HCT116 (cell line): ENCODE results near the gene ADARB2. TPM values are rescaled to one million over a fixed set of nuclear protein-coding genes. Genes with fewer than 3 reads are reported as not detected.

Experiments
- ATAC-seq: fragments of 200-7000 bp; cut with Tn5 transposase; 2 replicates; pipeline ENCODE4 v1.9.1; 2020; ENCODE audit warnings: mild to moderate bottlenecking, moderate library complexity
- BruUV-seq: library from RNA; stranded (reverse); fragments of 400-500 nt; replicated peaks from 2 replicates; lab custom pipeline; 2021; lab: Mats Ljungman, UMichigan
- CTCF ChIA-PET: fragments of 300-600 bp; sonication (Branson Sonifier 250); formaldehyde crosslinking; loops from one replicate; lab custom pipeline; 2021; ENCODE audit warnings: antibody characterized with exemption; lab: Charles Lee
- POLR2A ChIA-PET: fragments of 300-600, 350-600 bp; sonication (Branson Sonifier 250); formaldehyde crosslinking; loops from one replicate; lab custom pipeline; 2021; ENCODE audit warnings: antibody characterized with exemption; lab: Charles Lee
- RAD21 ChIA-PET, 2 experiments: fragments of 300-600 bp; sonication (Branson Sonifier 250); formaldehyde crosslinking; loops; one replicate each; lab custom pipeline; 2023; ENCODE audit warnings: low total read pairs in 2 of 2; ENCODE audit not compliant: uncharacterized antibody in 2 of 2, unreplicated experiment in 2 of 2, low non-redundant PET in 1 of 2; lab: Charles Lee
- DNase-seq: peaks from one replicate; pipeline ENCODE4 v3.0.0-alpha.2; 2010; ENCODE audit warnings: low read depth, low spot score
- H2AFZ ChIP-seq: fragments of 200-600 bp; shearing (Covaris generic), sonication (generic); 2 replicates; pipeline ENCODE4 v1.6.1; 2017; ENCODE audit warnings: low read depth, mixed run types, mixed read lengths, antibody characterized with exemption, low read length; ENCODE audit not compliant: poor library complexity, severe bottlenecking
- H3K27ac ChIP-seq: 2 replicates; pipeline ENCODE4 v1.5.1; 2012; ENCODE audit warnings: low read depth, low read length
- H3K27me3 ChIP-seq: fragments of 200-600 bp; sonication (generic); 2 replicates; pipeline ENCODE4 v1.6.1; 2016; ENCODE audit warnings: mixed run types, low read length, mixed read lengths; ENCODE audit not compliant: insufficient read depth
- H3K36me3 ChIP-seq, 2 experiments: fragments of 200-500 bp in 1 of 2; fragments of 200-600 bp in 1 of 2; sonication (Bioruptor generic) in 1 of 2; sonication (generic) in 1 of 2; 2 replicates each; pipeline versions ENCODE4 v1.5.1 to v1.6.1; 2014 to 2016; ENCODE audit warnings: low read length in 2 of 2, inconsistent platforms in 1 of 2, mixed read lengths in 1 of 2, mixed run types in 1 of 2; ENCODE audit not compliant: insufficient read depth in 2 of 2, control insufficient read depth in 1 of 2
- H3K4me1 ChIP-seq, 2 experiments: fragments of 200-600 bp in 1 of 2; sonication (generic) in 1 of 2; 2 replicates each; pipeline versions ENCODE4 v1.5.1 to v1.6.1; 2012 to 2017; ENCODE audit warnings: low read length in 2 of 2, inconsistent platforms in 1 of 2, mild to moderate bottlenecking in 1 of 2, mixed read lengths in 1 of 2, mixed run types in 1 of 2, moderate library complexity in 1 of 2; ENCODE audit not compliant: insufficient read depth in 2 of 2, control insufficient read depth in 1 of 2
- H3K4me2 ChIP-seq: fragments of 200-600 bp; sonication (generic); 2 replicates; pipeline ENCODE4 v1.6.1; 2017; ENCODE audit warnings: mixed run types, low read length, mixed read lengths
- H3K4me3 ChIP-seq, 2 experiments: fragments of 200-600 bp in 1 of 2; sonication (generic) in 1 of 2; replicated peaks in 1 of 2; 2 replicates each; pipeline ENCODE4 v1.5.1; 2011 to 2016; ENCODE audit warnings: low read length in 2 of 2, control low read depth in 1 of 2, low read depth in 1 of 2, mild to moderate bottlenecking in 1 of 2, mixed read lengths in 1 of 2, mixed run types in 1 of 2
- H3K79me2 ChIP-seq: fragments of 200-600 bp; sonication (generic); 2 replicates; pipeline ENCODE4 v1.6.1; 2017; ENCODE audit warnings: mild to moderate bottlenecking, mixed run types, low read length, moderate library complexity, mixed read lengths; ENCODE audit not compliant: insufficient read depth
- H3K9ac ChIP-seq: fragments of 200-600 bp; sonication (generic); 2 replicates; pipeline ENCODE4 v1.6.1; 2016; ENCODE audit warnings: low read length, mixed read lengths
- H3K9me2 ChIP-seq: fragments of 200-600 bp; sonication (generic), shearing (Covaris generic); 2 replicates; pipeline ENCODE4 v1.6.1; 2017; ENCODE audit warnings: mixed run types, mild to moderate bottlenecking, moderate library complexity; ENCODE audit not compliant: insufficient read depth
- H3K9me3 ChIP-seq, 2 experiments: fragments of 200-500 bp in 1 of 2; fragments of 200-600 bp in 1 of 2; sonication (Bioruptor generic) in 1 of 2; sonication (generic) in 1 of 2; 2 replicates each; pipeline ENCODE4 v1.6.1; 2014 to 2017; ENCODE audit warnings: low read length in 2 of 2, mixed read lengths in 2 of 2, inconsistent platforms in 1 of 2, low read depth in 1 of 2, mild to moderate bottlenecking in 1 of 2, mixed run types in 1 of 2, moderate library complexity in 1 of 2; ENCODE audit not compliant: control insufficient read depth in 1 of 2, insufficient read depth in 1 of 2
- H4K20me1 ChIP-seq: fragments of 200-600 bp; sonication (generic), shearing (Covaris generic); 2 replicates; pipeline ENCODE4 v1.6.1; 2017; ENCODE audit warnings: mixed run types, mild to moderate bottlenecking, moderate library complexity; ENCODE audit not compliant: insufficient read depth
- CBX3 ChIP-seq: IDR thresholded peaks from 2 replicates; pipeline ENCODE4 v1.6.1; 2012; ENCODE audit warnings: low read depth
- CEBPB ChIP-seq: IDR thresholded peaks from 2 replicates; pipeline ENCODE4 v1.6.1; 2012; ENCODE audit warnings: low read depth
- EGR1 ChIP-seq: IDR thresholded peaks from 2 replicates; pipeline ENCODE4 v1.6.1; 2012; ENCODE audit warnings: low read depth
- ELF1 ChIP-seq: IDR thresholded peaks from 2 replicates; pipeline ENCODE4 v1.6.1; 2012; ENCODE audit warnings: low read depth, borderline replicate concordance
- EZH2 ChIP-seq: fragments of 200-600 bp; sonication (generic); IDR thresholded peaks from 2 replicates; pipeline ENCODE4 v1.6.1; 2017; ENCODE audit warnings: antibody characterized with exemption, mixed run types
- EZH2phosphoT487 ChIP-seq: fragments of 200-600 bp; IDR thresholded peaks from 2 replicates; pipeline ENCODE4 v1.6.1; 2018; ENCODE audit warnings: antibody characterized with exemption, borderline replicate concordance
- POLR2A ChIP-seq: IDR thresholded peaks from 2 replicates; pipeline ENCODE4 v1.7.0; 2011; ENCODE audit warnings: borderline replicate concordance; ENCODE audit not compliant: insufficient read depth, insufficient read length; ENCODE audit errors: extremely low read depth
- POLR2AphosphoS5 ChIP-seq: IDR thresholded peaks from 2 replicates; pipeline ENCODE4 v1.6.1; 2011; ENCODE audit warnings: mild to moderate bottlenecking, low read depth, low read length, moderate library complexity
- RAD21 ChIP-seq: IDR thresholded peaks from 2 replicates; pipeline ENCODE4 v1.6.1; 2012; ENCODE audit warnings: low read depth, mild to moderate bottlenecking
- SIN3A ChIP-seq: IDR thresholded peaks from 2 replicates; pipeline ENCODE4 v1.6.1; 2012; ENCODE audit warnings: low read depth
- SP1 ChIP-seq: IDR thresholded peaks from 2 replicates; pipeline ENCODE4 v1.6.1; 2012; ENCODE audit warnings: low read depth
- SRF ChIP-seq: IDR thresholded peaks from 2 replicates; pipeline ENCODE4 v1.6.1; 2012; ENCODE audit warnings: low read depth
- ZFX ChIP-seq: fragments of 450-650 bp; IDR thresholded peaks from 2 replicates; pipeline ENCODE4 v1.6.1; 2017
- ZNF274 ChIP-seq: fragments of 200-500 bp; sonication (Bioruptor generic); IDR thresholded peaks from 2 replicates; pipeline ENCODE4 v1.6.1; 2014; ENCODE audit warnings: mild to moderate bottlenecking, low read depth, low read length, inconsistent platforms
- intact Hi-C: fragments of 100-400 bp; cut with micrococcal nuclease; formaldehyde crosslinking; loops from 2 replicates; pipeline ENCODE4 v1.10.0; 2022
- total RNA-seq: library from RNA; stranded (reverse); gene quantifications from one replicate; pipeline ENCODE4 v1.2.1, GENCODE V29; 2021; ENCODE audit not compliant: unreplicated experiment
- TF ChIP-seq, protein P1 (sequence below), 3 experiments: fragments of 200-600 bp in 1 of 3; sonication (generic) in 1 of 3; IDR thresholded peaks in 2 of 3; conservative IDR thresholded peaks in 1 of 3; 2 replicates each; pipeline ENCODE4 v1.5.1; 2012 to 2017; ENCODE audit warnings: low read depth in 2 of 3, low read length in 2 of 3, antibody characterized with exemption in 1 of 3, borderline replicate concordance in 1 of 3, control low read depth in 1 of 3, mild to moderate bottlenecking in 1 of 3, mixed read lengths in 1 of 3, mixed run types in 1 of 3, moderate library complexity in 1 of 3; ENCODE audit not compliant: insufficient read depth in 1 of 3
- TF ChIP-seq, protein P2 (sequence below): IDR thresholded peaks from 2 replicates; pipeline ENCODE4 v1.6.1; 2011; ENCODE audit warnings: mild to moderate bottlenecking, low read length, moderate library complexity; ENCODE audit not compliant: insufficient replicate concordance; ENCODE audit errors: extremely low read depth

The ADARB2 gene
- total RNA-seq, 1 experiment from 2014 or later, result not detected

DNA sequence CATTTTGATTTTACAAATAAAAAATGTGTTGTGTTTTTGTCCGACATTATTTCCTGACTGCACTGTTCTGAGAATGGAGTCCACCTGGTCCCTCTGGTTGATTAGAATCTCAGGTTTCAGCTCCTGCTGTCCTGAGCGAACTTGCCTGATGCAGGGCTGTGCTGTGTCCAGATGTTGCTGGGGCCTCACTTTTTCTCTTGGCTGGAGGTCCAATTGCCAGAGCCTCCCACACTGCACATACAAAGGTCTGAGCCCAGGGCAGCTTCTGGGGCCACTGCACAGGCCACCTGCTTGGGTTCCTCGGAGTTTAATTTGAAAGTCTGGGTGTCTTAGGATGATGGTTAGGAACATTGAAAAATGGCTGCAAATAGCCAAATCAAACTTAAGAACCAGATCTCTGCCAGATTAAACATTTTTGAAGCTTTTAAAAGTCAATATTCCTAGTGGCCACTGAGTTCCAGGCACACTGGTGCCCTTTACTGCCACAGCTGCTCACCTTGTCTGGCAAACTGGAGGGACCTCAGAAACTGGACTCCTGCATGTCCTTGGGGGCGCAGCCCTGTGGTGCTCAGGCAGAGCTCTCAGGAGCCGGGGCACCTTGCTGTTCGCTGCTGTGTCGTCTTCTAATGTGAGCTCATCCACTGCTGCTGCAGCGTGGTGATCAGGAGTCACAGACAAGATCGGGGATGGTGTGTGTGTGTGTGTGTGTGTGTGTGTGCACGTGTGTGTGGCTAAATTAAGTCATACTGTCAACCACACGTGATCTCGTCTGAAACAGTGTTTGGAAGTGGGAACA, 606.1 kb downstream of the ADARB2 start:
- intact Hi-C loops, result no loop called here

More for the DNA sequence above, 606.1 kb downstream of the ADARB2 start:
- H3K4me2 ChIP-seq, result no peak overlapping the region
- no peak for ATAC-seq
- TF ChIP-seq, protein P1, sequence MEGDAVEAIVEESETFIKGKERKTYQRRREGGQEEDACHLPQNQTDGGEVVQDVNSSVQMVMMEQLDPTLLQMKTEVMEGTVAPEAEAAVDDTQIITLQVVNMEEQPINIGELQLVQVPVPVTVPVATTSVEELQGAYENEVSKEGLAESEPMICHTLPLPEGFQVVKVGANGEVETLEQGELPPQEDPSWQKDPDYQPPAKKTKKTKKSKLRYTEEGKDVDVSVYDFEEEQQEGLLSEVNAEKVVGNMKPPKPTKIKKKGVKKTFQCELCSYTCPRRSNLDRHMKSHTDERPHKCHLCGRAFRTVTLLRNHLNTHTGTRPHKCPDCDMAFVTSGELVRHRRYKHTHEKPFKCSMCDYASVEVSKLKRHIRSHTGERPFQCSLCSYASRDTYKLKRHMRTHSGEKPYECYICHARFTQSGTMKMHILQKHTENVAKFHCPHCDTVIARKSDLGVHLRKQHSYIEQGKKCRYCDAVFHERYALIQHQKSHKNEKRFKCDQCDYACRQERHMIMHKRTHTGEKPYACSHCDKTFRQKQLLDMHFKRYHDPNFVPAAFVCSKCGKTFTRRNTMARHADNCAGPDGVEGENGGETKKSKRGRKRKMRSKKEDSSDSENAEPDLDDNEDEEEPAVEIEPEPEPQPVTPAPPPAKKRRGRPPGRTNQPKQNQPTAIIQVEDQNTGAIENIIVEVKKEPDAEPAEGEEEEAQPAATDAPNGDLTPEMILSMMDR (IDR thresholded peaks at IDR 0.05 in 2 of 3, conservative IDR thresholded peaks at IDR 0.05 in 1 of 3; ENCODE audit: borderline replicate concordance in 1 of 3, insufficient read depth in 1 of 3, low read depth in 2 of 3, low read length in 2 of 3), result no peak
- TF ChIP-seq POLR2AphosphoS5, result no peak
- TF ChIP-seq CEBPB, result no peak
- TF ChIP-seq SRF, result no peak
- TF ChIP-seq SP1, result no peak
- no peak for TF ChIP-seq ZFX
- TF ChIP-seq ELF1, result no peak
- no peak for TF ChIP-seq EZH2
- no peak for TF ChIP-seq ZNF274
- TF ChIP-seq CBX3, result no peak
- TF ChIP-seq, protein P2, sequence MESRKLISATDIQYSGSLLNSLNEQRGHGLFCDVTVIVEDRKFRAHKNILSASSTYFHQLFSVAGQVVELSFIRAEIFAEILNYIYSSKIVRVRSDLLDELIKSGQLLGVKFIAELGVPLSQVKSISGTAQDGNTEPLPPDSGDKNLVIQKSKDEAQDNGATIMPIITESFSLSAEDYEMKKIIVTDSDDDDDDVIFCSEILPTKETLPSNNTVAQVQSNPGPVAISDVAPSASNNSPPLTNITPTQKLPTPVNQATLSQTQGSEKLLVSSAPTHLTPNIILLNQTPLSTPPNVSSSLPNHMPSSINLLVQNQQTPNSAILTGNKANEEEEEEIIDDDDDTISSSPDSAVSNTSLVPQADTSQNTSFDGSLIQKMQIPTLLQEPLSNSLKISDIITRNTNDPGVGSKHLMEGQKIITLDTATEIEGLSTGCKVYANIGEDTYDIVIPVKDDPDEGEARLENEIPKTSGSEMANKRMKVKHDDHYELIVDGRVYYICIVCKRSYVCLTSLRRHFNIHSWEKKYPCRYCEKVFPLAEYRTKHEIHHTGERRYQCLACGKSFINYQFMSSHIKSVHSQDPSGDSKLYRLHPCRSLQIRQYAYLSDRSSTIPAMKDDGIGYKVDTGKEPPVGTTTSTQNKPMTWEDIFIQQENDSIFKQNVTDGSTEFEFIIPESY, result no peak
- no peak for TF ChIP-seq RAD21
- no peak for TF ChIP-seq SIN3A
- no peak for TF ChIP-seq POLR2A
- no peak for TF ChIP-seq EZH2phosphoT487
- TF ChIP-seq EGR1, result no peak
- TF ChIP-seq, all 23 proteins: peak for 0
- Histone ChIP-seq H3K9me2 (no peaks in the 10 kb centered on the region), H3K9ac (no peak overlapping the region), H3K36me3 (peaks cover 0 to 8% of the 10 kb centered on the region in 2 experiments; a peak in 3 of 4 replicates), H3K27me3 (no peaks in the 10 kb centered on the region), H3K79me2 (0 out of 2 replicates have a peak, but pooled peaks cover 2% of the 10 kb centered on the region), H2AFZ (no peak overlapping the region), H3K4me1 (no peaks in the 10 kb centered on the region), H3K27ac (no peak overlapping the region), H3K9me3 (no peaks in the 10 kb centered on the region), H3K4me3 (no peak overlapping the region), H4K20me1 (no peaks in the 10 kb centered on the region)
- ChIA-PET RAD21 (no interaction called here), POLR2A (no interaction called here), CTCF (no interaction called here)
- BruUV-seq, result no TSS peak
- DNase-seq, result no peak
